Neural cell (in vitro differentiated cells): ENCODE measurements around the gene RFT1. TPM values are rescaled to one million over a fixed set of nuclear protein-coding genes. Genes with fewer than 3 reads are reported as not detected.

Experiments
- H2AFZ ChIP-seq: fragments of 200-600, 300-800 bp; sonication (generic), shearing (Covaris generic); 2 replicates; pipeline ENCODE4 v1.6.0; 2014; ENCODE audit warnings: low read depth, mild to moderate bottlenecking, antibody characterized with exemption, low read length, moderate library complexity
- H3F3A ChIP-seq: fragments of 200-600 bp; shearing (Covaris generic); 2 replicates; pipeline ENCODE4 v1.6.1; 2016; ENCODE audit warnings: mild to moderate bottlenecking, moderate library complexity, mixed read lengths, antibody characterized with exemption, low read length; ENCODE audit not compliant: insufficient read depth, poor library complexity, severe bottlenecking
- H3K27ac ChIP-seq: fragments of 200-600, 300-800 bp; sonication (generic), shearing (Covaris generic); 2 replicates; pipeline ENCODE4 v1.5.1; 2014; ENCODE audit warnings: mild to moderate bottlenecking, low read length, moderate library complexity
- H3K27me3 ChIP-seq: fragments of 300-800, 200-600 bp; sonication (generic), shearing (Covaris generic); 2 replicates; pipeline ENCODE4 v1.6.0; 2014; ENCODE audit warnings: mild to moderate bottlenecking, low read depth, low read length, moderate library complexity; ENCODE audit not compliant: insufficient read depth
- H3K36me3 ChIP-seq: fragments of 300-800, 200-600 bp; sonication (generic), shearing (Covaris generic); 2 replicates; pipeline ENCODE4 v1.5.1; 2014; ENCODE audit warnings: mild to moderate bottlenecking, antibody characterized with exemption, low read length, moderate library complexity; ENCODE audit not compliant: insufficient read depth
- H3K4me2 ChIP-seq: fragments of 300-800, 200-600 bp; sonication (generic), shearing (Covaris generic); 2 replicates; pipeline ENCODE4 v1.6.0; 2014; ENCODE audit warnings: mild to moderate bottlenecking, low read length
- H3K4me3 ChIP-seq: fragments of 300-800, 200-600 bp; sonication (generic), shearing (Covaris generic); 2 replicates; pipeline ENCODE4 v1.5.1; 2014; ENCODE audit warnings: mild to moderate bottlenecking, low read length, moderate library complexity
- H3K79me2 ChIP-seq: fragments of 200-600 bp; shearing (Covaris generic); replicated peaks from 2 replicates; pipeline ENCODE4 v1.6.0; 2014; ENCODE audit warnings: mild to moderate bottlenecking, low read length, moderate library complexity; ENCODE audit not compliant: insufficient read depth
- H3K9ac ChIP-seq: fragments of 300-800, 200-600 bp; sonication (generic), shearing (Covaris generic); 2 replicates; pipeline ENCODE4 v1.6.1; 2016; ENCODE audit warnings: mild to moderate bottlenecking, low read length, mixed read lengths
- H3K9me2 ChIP-seq: fragments of 200-600 bp; shearing (Covaris generic); 2 replicates; pipeline ENCODE4 v1.6.1; 2016; ENCODE audit warnings: mild to moderate bottlenecking, low read length, mixed read lengths; ENCODE audit not compliant: insufficient read depth
- H3K9me3 ChIP-seq: fragments of 200-600, 300-800 bp; sonication (generic), shearing (Covaris generic); 2 replicates; pipeline ENCODE4 v1.6.1; 2016; ENCODE audit warnings: mild to moderate bottlenecking, mixed run types, low read length, moderate library complexity, mixed read lengths
- H4K20me1 ChIP-seq: fragments of 200-600 bp; shearing (Covaris generic); 2 replicates; pipeline ENCODE4 v1.6.1; 2016; ENCODE audit warnings: mild to moderate bottlenecking, mixed run types; ENCODE audit not compliant: insufficient read depth
- CTCF ChIP-seq: fragments of 450-650 bp; IDR thresholded peaks from 2 replicates; pipeline ENCODE4 v1.5.1; 2014; ENCODE audit warnings: antibody characterized with exemption, mild to moderate bottlenecking, moderate library complexity; ENCODE audit not compliant: poor library complexity, severe bottlenecking
- EP300 ChIP-seq: fragments of 450-650 bp; conservative IDR thresholded peaks from 2 replicates; pipeline ENCODE4 v1.6.1; 2014; ENCODE audit warnings: antibody characterized with exemption, mild to moderate bottlenecking, moderate library complexity; ENCODE audit not compliant: poor library complexity, severe bottlenecking
- EZH2 ChIP-seq: fragments of 200-600, 300-800 bp; shearing (Covaris generic), sonication (generic); IDR thresholded peaks from 2 replicates; pipeline ENCODE4 v1.6.1; 2014; ENCODE audit warnings: antibody characterized with exemption, low read length, borderline replicate concordance, mild to moderate bottlenecking; ENCODE audit not compliant: insufficient read depth, poor library complexity, severe bottlenecking
- MXI1 ChIP-seq: fragments of 450-650 bp; conservative IDR thresholded peaks from 2 replicates; pipeline ENCODE4 v1.6.1; 2014; ENCODE audit warnings: antibody characterized with exemption, mild to moderate bottlenecking; ENCODE audit not compliant: poor library complexity, severe bottlenecking
- POLR2AphosphoS5 ChIP-seq: IDR thresholded peaks from 2 replicates; pipeline ENCODE4 v1.6.1; 2012
- RAD21 ChIP-seq: fragments of 450-650 bp; conservative IDR thresholded peaks from 2 replicates; pipeline ENCODE4 v1.6.1; 2014; ENCODE audit warnings: antibody characterized with exemption, mild to moderate bottlenecking, moderate library complexity
- REST ChIP-seq: IDR thresholded peaks from 2 replicates; pipeline ENCODE4 v1.6.1; 2012; ENCODE audit warnings: borderline replicate concordance
- SMC3 ChIP-seq: fragments of 450-650 bp; conservative IDR thresholded peaks from 2 replicates; pipeline ENCODE4 v1.6.1; 2014; ENCODE audit warnings: antibody characterized with exemption, mild to moderate bottlenecking, moderate library complexity; ENCODE audit not compliant: poor library complexity
- TAF1 ChIP-seq: IDR thresholded peaks from 2 replicates; pipeline ENCODE4 v1.6.1; 2012; ENCODE audit warnings: low read depth
- polyA plus RNA-seq: library from polyadenylated mRNA; depleted of rRNA; stranded (reverse); fragments of >200 nt; gene quantifications from 2 replicates; pipeline ENCODE4 v1.2.3, GENCODE V29; 2014

Gene RFT1
- polyA plus RNA-seq, 1 donor from 2014 or later: 6.1 TPM

- no peak overlapping the region for H3K4me2 ChIP-seq
- no peaks in the 10 kb centered on the region for H3K36me3 ChIP-seq
- no peak overlapping the region for H2AFZ ChIP-seq
- no peak overlapping the region for H3K9ac ChIP-seq
- no peaks in the 10 kb centered on the region for H3K9me2 ChIP-seq
- no peak overlapping the region for H3K27ac ChIP-seq
- no peak overlapping the region for H3K4me3 ChIP-seq
- no peaks in the 10 kb centered on the region for H4K20me1 ChIP-seq
- H3K9me3 ChIP-seq: no peaks in the 10 kb centered on the region
- no peak for TF ChIP-seq RAD21
- TF ChIP-seq CTCF: no peak
- no peak for TF ChIP-seq POLR2AphosphoS5
- TF ChIP-seq REST: no peak
- no peak for TF ChIP-seq EZH2
- TF ChIP-seq TAF1: no peak
- no peak for TF ChIP-seq MXI1
- TF ChIP-seq SMC3: no peak
- H3K27me3 ChIP-seq: no peaks in the 10 kb centered on the region
- no peaks in the 10 kb centered on the region for H3K79me2 ChIP-seq
- no peaks in the 10 kb centered on the region for H3F3A ChIP-seq
Observed at GRCh38 chr3:53146319-53146891, 16.2 kb upstream of the RFT1 start.

GRCh38 chr3:53145713-53146080, 15.5 kb upstream of the RFT1 start:
- Histone ChIP-seq H3K27ac (no peak overlapping the region), H3K79me2 (no peaks in the 10 kb centered on the region), H3K9me2 (no peaks in the 10 kb centered on the region), H2AFZ (no peak overlapping the region), H3K4me2 (no peak overlapping the region), H3K9me3 (no peaks in the 10 kb centered on the region), H3K27me3 (no peaks in the 10 kb centered on the region), H3F3A (no peaks in the 10 kb centered on the region), H3K36me3 (no peaks in the 10 kb centered on the region), H4K20me1 (no peaks in the 10 kb centered on the region), H3K9ac (no peak overlapping the region), H3K4me3 (no peak overlapping the region)
- TF ChIP-seq CTCF: no peak
- no peak for TF ChIP-seq RAD21
- no peak for TF ChIP-seq EP300
- TF ChIP-seq EZH2: no peak
- no peak for TF ChIP-seq SMC3
- no peak for TF ChIP-seq MXI1
- no peak for TF ChIP-seq REST
- TF ChIP-seq POLR2AphosphoS5: no peak
- TF ChIP-seq TAF1: no peak
